ENCODE data around the gene GLT8D2. TPM values are rescaled to one million over a fixed set of nuclear protein-coding genes. Genes with fewer than 3 reads are reported as not detected.

Gene GLT8D2, protein sequence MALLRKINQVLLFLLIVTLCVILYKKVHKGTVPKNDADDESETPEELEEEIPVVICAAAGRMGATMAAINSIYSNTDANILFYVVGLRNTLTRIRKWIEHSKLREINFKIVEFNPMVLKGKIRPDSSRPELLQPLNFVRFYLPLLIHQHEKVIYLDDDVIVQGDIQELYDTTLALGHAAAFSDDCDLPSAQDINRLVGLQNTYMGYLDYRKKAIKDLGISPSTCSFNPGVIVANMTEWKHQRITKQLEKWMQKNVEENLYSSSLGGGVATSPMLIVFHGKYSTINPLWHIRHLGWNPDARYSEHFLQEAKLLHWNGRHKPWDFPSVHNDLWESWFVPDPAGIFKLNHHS
- total RNA-seq (2016; rRNA removed; fragmentation: Illumina TruSeq; extraction: Trizol): not detected in 2 replicates
- total RNA-seq (2016; cell fraction: cytosol; rRNA removed; fragmentation: Illumina TruSeq; extraction: Trizol; ENCODE audit: low read depth): not detected in 2 replicates
- not detected in 2 replicates for total RNA-seq (2016; cell fraction: insoluble cytoplasmic fraction; rRNA removed; fragmentation: Illumina TruSeq; extraction: Trizol)
- total RNA-seq (2016; cell fraction: membrane; rRNA removed; fragmentation: Illumina TruSeq; extraction: Trizol): not detected in 2 replicates
- total RNA-seq (2016; cell fraction: nucleus; rRNA removed; fragmentation: Illumina TruSeq; extraction: Trizol): not detected in 2 replicates
- polyA plus RNA-seq (2011; rRNA removed): not detected in 2 replicates
- not detected in 2 replicates for polyA plus RNA-seq (2011; cell fraction: cytosol; rRNA removed)
- not detected in 2 replicates for polyA plus RNA-seq (2011; cell fraction: nucleus; rRNA removed)
- polyA plus RNA-seq (2012): not detected in 2 replicates
- polyA plus RNA-seq (2016; cell fraction: cytosol; fragmentation: Illumina TruSeq; extraction: Trizol; ENCODE audit: low read depth): not detected in 2 replicates
- polyA plus RNA-seq (2016; cell fraction: insoluble cytoplasmic fraction; fragmentation: Illumina TruSeq; extraction: Trizol; ENCODE audit: low read depth): not detected in 2 replicates
- not detected in 2 replicates for polyA plus RNA-seq (2016; cell fraction: membrane; fragmentation: Illumina TruSeq; extraction: Trizol; ENCODE audit: low read depth)
- not detected in 2 replicates for polyA plus RNA-seq (2016; cell fraction: nucleus; fragmentation: Illumina TruSeq; extraction: Trizol; ENCODE audit: insufficient read depth, low read depth)
- polyA minus RNA-seq (2011; rRNA and poly(A)+ RNA removed; ENCODE audit: low replicate concordance): 3.9 TPM in 1 of 2 replicates, not detected in the other
- polyA minus RNA-seq (2011; cell fraction: cytosol; rRNA and poly(A)+ RNA removed): not detected in 2 replicates
- polyA minus RNA-seq (2011; cell fraction: nucleus; rRNA and poly(A)+ RNA removed): not detected in 2 replicates
- percentile 15 among the genes with signal in this experiment for Bru-seq, nascent RNA
- BruChase-seq, experiment 1, labeled RNA remaining after a 6-hour chase: percentile 9 among the genes with signal in this experiment
- BruChase-seq, experiment 2, labeled RNA remaining after a 2-hour chase: percentile 11 among the genes with signal in this experiment
- long read RNA-seq, experiment 1: 0 reads
- long read RNA-seq, experiment 2: 0 reads

DNA sequence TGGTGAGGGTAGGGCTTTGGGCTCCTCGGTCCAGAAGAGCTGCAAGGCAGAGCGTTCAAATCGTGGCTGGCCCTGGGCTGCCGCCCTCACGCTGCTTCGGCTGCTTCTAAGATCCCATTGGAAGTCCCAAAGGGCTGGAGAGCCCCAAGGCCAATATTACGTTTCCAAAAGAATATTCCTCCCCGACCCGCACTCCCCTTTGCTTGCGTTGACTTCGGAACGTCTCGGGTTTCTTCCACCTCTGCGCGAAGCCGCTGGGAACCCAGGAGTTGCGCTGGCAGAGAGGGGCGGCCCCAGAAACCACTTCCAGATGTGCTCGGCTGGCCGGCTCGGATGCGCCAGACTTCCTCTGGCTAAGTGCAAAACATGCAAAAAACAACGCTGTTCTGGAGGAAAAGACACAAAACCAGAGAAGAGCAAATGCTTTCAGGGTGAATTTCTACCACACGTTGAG is at the start of gene GLT8D2:
Gene GLT8D2 (minus strand): TSS at position 285 of the 454 bp plus-strand sequence. CDS start 30,539 bp downstream, outside the sequence.
- POLR2A ChIA-PET: no interaction called here
- intact Hi-C loops (cut with micrococcal nuclease; ENCODE audit: unreplicated experiment): no loop called here

More for the DNA sequence above, at the start of gene GLT8D2:
- Histone ChIP-seq H3K4me2 (ENCODE audit: low read depth, low read length) (peak within 1 kb of the TSS; percentile 85), H4K20me1 (ENCODE audit: insufficient read depth, low read length) (no peaks in the 10 kb centered on the region), H3K9me3 (ENCODE audit: low read length) (no peaks in the 10 kb centered on the region), H3K27ac (ENCODE audit: extremely low read length, insufficient read depth, low read length) (no peak within 1 kb of the TSS), H3K27me3 (ENCODE audit: control insufficient read depth in 1 of 2, insufficient read depth in 2 of 2, low read length in 2 of 2) (peaks cover 0 to 32% of the 10 kb centered on the region in 2 experiments; a peak in 4 of 5 replicates), H3K79me2 (ENCODE audit: insufficient read depth, low read length) (no peaks in the 10 kb centered on the region), H3K9ac (ENCODE audit: insufficient read depth, low read depth, low read length) (no peak within 1 kb of the TSS), H3K4me3 (replicated peaks in 1 of 3; ENCODE audit: insufficient read depth in 1 of 3, low read depth in 2 of 3, low read length in 3 of 3) (peak within 1 kb of the TSS; percentile 44 to 66 (median 47)), H2AFZ (ENCODE audit: low read length) (peak within 1 kb of the TSS; percentile 11), H3K36me3 (replicated peaks in 1 of 2; ENCODE audit: control insufficient read depth in 1 of 2, insufficient read depth in 2 of 2, low read length in 2 of 2) (no peaks in the 10 kb centered on the region), H3K4me1 (ENCODE audit: insufficient read depth, low read length) (peaks cover 18% of the 10 kb centered on the region)
- ATAC-seq (peak; percentile 88), FAIRE-seq (no peak), DNase-seq (ENCODE audit: low spot score) (no peak)
- CTCF ChIA-PET (ENCODE audit: low intra/inter-chr PET ratio, low total read pairs): no interaction called here
- TF ChIP-seq KLF6 (CRISPR knock-in tag; IDR thresholded peaks at IDR 0.05) (no peak), ZSCAN29 (CRISPR knock-in tag; conservative IDR thresholded peaks at IDR 0.05) (no peak), TCF7 (IDR thresholded peaks at IDR 0.05; ENCODE audit: low read depth) (no peak), CHD4 (IDR thresholded peaks at IDR 0.05; ENCODE audit: borderline replicate concordance, low read length) (no peak), HNRNPH1 (optimal IDR thresholded peaks at IDR 0.05; ENCODE audit: low read depth, low read length) (no peak), HNRNPLL (IDR thresholded peaks at IDR 0.05; ENCODE audit: low read depth, low read length, poor library complexity, severe bottlenecking) (peak; percentile 87), ISX (CRISPR knock-in tag; conservative IDR thresholded peaks at IDR 0.05) (no peak), HIVEP1 (CRISPR knock-in tag; IDR thresholded peaks at IDR 0.05) (0 out of 2 replicates have a peak, but pooled peaks have one; percentile 52), SIN3A (IDR thresholded peaks at IDR 0.05; ENCODE audit: borderline replicate concordance, low read depth, low read length) (no peak), TSC22D2 (CRISPR knock-in tag; IDR thresholded peaks at IDR 0.05; ENCODE audit: borderline replicate concordance) (no peak)
- in situ Hi-C loops (cut with HindIII; ENCODE audit: extremely low pct_ligation_motif_present, low pct_unique_long_range_greater_than_20kb): no loop called here
- 0% methylated on average over 15 of the region's 24 CpGs for WGBS (ENCODE audit: low lambda C conversion rate)
- no TSS peak for BruUV-seq (replicated peaks)
